Stimulated activated CD8-positive, alpha-beta memory T cell treated with anti-CD3 and anti-CD28 coated beads, Interleukin-12 subunit alpha, Interleukin-12 subunit beta, amount 100 ng/mL, for 4 hours (primary cell): ENCODE measurements around the gene C17orf100.
"Not testable (repeated sequence)": the region's sequence is repeated elsewhere in the genome, so short reads cannot be mapped to it uniquely, and the experiment has no call there.

Experiments
- DNase-seq: peaks from one replicate; pipeline ENCODE4 v3.0.0-alpha.2; 2020; ENCODE audit warnings: low read depth

The C17orf100 gene

DNA sequence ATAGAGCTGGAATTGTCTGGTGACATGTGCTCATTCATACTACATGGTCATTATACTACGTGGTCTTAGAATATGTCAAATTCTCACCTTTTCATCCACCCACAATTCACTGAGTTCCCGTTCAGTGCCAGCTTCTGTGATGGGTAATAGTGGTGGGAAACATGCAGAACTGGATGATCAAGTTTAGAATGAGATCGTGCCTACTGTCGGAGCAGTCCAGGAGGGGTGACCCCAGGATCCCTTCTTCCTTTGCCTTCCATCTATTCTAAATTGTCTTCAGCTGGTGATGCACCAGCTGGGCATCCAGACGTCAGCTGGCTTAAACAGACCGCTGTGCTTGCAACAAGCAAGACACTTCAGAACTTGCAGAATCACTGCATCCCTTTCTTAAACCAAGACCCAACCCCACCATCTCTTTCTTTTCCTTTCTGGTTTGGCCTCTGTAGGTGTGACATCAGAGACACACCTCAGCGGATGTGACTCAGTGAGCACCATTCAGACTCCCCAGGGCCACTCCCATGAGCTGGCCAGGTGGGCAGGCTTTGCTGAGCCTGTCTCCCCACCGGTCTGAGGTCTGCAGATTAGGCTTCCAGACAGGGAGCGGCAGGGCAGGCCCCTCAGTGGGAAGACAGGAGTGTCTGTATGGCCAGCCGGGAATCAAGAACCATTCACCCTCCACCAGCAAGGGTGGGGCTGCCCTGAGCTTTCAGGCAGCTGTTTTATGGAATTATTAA is 18.1 kb downstream of the C17orf100 start:
- DNase-seq = no peak

DNA sequence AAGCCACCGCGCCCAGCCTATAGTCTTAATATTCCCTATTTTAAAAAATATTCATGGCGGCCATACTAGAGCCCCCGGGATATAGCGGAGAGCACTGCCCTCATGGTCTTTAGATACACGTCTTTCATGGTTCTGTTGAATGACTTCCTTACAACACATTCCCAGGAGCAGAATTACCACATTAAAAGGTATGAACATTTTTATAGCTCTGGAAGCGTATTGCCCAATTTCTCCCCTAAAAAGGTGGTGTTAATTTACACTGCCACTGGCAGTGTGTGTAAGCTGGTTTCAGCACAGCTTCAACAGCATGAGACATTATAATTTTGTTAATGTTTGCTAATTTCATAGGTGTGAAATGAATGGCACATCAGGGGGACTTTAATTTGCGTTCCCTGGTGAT is 19.0 kb downstream of the C17orf100 start:
- DNase-seq = no peak

DNA sequence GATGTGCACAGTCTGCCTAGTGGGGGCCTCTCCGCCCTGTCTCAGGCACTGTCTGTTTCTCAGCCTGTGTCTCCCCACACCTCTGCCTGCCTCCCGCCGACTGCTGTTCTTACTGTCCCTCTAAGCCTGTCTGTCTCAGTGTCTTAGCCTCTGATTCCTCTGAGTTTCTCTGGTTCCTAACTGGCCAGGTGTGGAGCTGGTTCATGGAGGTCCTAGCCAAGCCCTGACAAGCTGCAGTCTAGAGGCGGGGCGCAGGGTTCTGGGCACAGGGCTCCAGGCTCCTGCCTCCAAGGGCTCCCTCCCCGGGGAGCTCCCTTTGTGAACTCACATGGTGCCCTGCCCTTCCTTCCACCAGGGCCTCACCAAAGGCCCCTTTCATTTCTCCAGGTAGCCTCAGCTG is 19.4 kb downstream of the C17orf100 start:
- DNase-seq = no peak

DNA sequence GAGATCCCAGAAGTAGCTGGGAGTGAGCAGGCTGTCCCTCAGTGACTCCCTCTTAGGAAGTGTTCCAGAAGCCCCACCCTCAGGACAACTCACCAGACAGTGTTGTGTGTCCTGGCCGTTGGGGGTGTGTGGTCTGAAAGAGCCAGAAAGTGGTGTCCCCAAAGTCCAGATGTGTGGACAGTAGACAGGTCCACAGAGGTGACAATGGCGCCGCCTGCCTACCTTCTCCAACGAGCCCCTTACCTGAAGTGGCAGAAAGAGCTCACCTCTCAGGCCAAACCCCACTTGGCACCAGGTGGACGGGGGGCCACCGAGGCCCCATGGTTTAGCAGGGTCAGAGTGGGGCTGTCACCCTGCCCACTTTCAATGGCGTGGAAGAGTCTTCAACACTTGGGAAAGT is 19.9 kb downstream of the C17orf100 start:
- no peak for DNase-seq

DNA sequence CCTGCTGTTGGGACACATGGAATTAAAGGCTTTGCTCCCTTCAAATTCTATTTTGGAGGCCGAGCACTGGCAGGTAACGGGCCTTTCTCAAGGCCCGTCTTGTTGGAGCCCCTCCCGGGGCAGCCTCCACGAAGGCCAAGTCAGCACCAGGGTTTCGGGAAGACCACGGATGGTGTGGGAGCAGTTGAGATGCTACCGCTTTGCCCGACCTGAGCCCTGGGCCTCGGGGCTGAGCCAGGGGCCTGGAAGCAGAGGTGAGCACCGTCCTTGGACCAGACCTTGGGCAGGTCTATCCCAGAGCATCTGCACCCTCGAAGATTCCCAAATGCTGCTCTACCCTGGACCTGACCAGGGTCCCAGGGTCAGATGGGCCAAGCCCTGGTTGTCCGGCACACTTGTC is 23.0 kb downstream of the C17orf100 start:
- no peak for DNase-seq

DNA sequence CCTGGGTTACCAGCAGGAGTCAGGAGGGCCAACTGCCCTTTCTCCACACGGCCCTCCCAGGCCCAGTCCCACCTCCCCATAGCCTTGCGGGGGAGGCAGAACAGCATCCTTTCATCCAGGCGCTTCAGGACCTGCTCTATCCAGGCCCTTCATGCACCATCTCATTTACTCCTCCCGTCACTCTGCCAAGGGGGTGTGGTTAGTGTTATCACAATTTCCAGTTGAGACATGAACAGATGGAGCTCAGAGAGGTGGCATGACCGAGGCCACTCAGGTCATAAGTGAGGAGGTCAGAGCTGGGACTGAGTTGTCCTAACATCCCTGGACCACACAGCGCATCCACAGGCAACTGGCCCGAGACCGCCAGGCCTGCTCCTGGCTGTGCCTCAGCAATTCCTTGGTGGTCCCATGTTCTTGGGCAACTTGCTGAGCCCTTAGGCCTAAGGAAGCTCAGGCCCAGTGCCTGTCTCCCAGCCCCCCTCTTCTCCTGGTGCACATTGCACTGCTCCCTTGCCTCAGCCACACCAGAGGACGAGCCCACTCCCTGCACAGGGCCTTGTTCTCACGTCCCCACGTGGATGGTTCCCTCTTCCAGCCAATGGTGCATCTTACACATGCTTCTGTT is 23.8 kb downstream of the C17orf100 start:
- DNase-seq = no peak

DNA sequence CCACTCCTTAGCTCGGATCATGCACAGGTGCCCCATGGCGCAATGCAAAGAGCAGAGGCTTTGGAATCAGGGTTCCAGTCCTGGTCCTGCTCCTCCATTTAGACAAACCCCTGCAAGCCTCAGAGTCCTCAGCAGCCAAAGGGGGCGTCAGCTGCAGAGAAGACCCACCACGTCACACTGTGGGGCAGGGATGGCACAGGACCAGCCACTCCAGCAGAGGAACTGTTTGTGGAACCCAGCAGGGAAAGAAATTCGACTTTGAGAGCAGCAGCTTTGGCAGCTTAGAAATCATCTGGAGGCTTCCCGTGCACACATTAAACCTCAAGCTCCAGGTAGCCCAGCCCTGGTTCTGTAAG is 25.2 kb downstream of the C17orf100 start:
- DNase-seq = no peak

DNA sequence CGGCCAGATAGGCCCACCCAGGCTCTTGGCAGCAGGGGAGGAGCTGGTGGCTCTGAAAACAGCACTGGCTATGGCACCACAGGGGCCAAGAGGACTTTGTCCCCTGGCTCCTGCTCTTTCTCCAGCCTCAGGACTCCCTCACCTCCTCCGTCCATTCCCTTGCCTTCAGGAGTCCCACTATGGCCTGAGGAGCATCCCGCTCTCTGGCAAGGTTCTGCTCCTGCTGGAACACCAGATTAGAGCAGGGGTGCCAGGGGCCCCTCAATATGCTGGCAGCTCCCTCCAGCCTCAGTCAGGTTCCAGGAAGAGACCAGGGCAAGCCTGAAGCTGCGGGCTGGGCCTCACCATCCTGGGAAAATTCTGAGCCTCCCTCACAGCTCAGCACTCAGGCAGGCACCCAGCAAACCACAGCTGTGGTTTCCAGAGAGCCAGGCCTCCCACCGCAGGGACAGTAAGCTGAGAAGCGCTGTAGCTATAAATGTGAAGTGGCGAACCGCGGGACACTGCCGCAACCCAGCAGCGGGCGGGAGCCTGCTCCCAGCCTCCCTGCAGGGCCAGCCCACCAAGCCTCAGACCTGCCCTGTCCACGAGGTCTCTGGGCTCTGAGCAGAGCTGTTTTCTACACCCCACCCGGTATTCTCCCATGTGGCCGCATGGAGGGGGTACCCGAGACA is 25.7 kb downstream of the C17orf100 start:
- DNase-seq = no peak

DNA sequence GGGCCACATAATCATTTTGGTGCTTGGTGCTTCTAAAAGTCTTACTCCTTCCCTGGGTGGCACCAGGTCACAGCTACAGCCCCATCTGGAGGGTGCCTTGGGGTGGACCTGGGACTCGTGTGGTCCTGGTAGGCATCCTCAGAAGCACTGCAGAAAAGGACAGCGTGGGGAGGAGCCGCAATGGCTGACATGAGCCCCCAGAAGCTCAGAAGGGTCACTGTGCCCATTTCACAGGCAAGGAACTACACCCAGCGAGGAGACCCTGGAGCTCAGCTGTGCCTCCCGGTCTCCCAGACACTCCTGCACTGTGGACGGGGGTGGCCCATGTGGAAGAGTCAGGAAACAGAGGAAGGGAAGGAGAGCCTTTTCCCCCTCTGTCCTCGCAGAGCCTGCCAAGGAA is 26.4 kb downstream of the C17orf100 start:
- DNase-seq = no peak

DNA sequence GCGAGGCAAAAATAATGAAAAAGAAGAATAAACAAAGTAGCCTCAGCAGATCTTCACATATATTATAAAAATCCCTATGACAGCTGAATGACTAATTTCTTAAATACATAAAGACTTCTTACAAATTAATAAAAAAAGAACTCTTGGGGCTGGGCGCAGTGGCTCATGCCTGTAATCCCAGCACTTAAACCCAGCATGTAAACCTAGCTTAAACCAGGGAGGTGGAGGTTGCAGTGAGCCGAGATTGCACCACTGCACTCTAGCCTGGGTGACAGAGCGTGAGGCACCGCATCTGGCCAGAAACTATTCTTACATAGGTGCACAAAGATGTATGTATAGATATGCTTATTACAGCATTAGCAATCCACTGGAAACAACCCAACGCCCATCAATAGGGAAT is 27.7 kb downstream of the C17orf100 start:
- DNase-seq = no peak

DNA sequence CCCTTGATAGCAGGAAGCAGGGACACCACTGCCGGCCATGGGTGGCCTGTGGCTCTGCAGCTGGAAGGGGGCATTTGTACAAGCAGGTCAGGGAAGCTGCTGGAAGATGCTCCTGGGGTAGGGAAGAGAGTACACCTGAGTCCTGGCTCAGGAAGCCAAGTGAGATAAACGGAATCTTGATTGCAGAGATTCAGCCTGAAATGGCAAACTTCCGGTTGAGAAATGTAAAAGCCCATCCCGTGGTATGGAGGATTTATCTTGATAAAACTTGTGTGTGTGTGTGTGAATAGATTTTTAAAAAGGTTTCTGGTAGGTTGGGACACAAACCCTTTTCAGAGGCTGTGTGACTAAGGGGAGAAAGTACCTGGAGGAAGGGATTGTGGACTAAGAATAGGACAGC is 29.6 kb downstream of the C17orf100 start:
- DNase-seq = no peak

DNA sequence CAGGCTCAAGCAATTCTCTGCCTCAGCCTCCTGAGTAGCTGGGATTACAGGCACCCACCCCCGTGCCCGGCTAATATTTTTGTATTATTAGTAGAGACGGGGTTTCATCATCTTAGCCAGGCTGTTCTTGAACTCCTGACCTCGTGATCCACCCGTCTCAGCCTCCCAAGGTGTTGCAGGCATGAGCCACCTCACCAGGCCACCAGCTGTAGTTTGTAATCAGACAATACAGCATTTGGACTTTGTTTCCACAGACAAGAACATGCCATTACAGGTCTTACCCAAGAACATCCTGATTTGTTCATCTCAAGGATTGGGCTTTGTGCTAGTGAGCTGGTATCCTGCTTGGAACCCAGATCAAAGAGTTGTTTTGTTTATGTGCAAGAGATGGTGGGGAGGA is 30.1 kb downstream of the C17orf100 start:
- DNase-seq = no peak

DNA sequence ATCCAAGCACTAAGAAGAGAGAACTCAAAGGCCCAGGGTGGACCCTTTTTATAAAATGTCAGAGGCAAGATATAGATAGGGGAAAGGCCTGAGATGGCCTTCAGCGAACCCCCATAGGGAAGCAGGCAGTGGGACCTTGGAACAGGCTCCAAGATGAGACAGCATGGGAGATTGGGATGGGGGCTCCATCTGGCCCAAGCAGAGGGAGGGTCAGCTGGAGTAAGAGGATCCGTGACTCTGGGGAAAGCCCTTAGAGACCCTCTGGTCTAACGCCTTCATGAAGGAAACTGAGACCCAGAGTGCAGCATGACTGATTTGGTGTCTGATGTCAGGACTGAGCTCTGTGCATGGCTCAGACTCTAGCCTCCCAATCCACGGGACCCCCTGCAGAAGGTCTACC is 30.8 kb downstream of the C17orf100 start:
- DNase-seq = no peak

DNA sequence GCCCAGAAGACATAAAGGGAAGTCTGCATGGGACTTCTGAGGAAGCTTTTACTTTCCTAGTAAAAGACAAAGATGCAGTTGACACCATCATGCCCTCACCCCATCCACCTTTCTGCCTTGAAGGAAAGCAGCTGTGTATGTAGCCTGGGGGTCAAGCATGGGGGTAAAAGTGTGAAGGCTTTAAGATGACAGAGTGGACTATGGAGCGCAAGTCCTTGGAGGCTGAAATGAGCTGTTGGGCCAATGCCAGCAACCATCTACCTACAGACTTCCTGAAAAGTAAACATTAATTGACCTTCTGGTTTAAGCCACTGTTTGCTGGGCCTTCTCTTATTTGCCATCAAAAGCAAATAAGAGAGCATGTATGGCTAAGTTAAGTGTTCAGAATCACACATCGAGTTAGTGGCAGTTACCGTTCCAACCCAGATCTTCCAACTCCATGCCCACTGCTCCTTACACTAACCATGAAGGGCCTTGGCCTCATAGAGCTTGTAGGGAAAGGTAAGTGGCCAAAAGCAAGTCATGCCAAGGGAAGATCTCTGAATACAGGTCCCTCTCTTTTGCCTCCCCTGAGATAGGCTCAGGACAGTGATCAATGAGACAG is 31.6 kb downstream of the C17orf100 start:
- no peak for DNase-seq

DNA sequence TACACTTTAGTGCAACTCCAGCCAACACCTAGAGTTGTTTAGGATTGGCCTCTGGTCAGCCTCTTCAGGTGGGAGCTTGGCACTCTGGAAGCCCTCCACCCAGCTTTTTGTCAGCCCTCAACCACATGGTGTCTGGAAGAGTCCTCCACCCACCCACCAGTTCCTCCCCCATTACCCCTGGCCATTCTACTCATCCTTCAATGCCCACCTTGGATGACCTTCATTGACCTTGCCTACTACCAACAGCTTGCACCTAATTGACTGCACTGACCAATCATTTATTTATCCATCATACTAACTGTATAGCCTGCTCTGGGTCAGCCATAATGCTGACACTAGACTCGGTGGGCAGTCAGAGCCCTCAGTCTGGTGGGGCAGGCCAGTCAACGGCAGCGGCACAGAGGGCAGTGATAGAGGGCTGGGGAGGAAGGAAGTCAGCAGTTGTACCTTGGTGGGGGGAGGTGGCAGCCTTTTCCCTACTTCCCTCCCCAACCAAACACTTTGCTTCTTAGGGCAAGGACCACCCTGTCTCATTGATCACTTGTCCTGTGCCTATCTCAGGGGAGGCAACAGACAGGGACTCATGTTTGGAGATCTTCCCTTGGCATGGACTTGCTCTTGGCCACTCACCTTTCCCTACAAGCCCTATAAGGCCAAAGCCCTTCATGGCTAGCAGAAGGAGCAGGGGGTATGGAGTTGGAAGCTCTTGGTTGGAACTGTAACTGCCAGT is 32.3 kb downstream of the C17orf100 start:
- no peak for DNase-seq

DNA sequence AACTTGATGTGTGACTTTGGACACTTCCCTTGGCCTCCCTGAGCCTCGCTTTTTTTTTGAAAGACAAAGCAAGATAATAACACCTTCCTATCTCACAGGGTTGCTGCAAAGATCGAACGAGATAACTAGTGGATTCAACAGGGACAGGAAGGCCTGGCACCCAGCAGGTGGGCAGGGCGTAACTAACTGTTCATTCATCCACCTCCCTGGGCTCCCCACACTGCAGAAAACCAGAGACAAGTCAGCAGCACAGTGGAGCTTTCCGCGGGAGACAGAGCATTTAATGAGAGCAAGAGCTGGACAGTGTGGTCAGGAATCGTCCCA is 32.9 kb downstream of the C17orf100 start:
- no peak for DNase-seq

DNA sequence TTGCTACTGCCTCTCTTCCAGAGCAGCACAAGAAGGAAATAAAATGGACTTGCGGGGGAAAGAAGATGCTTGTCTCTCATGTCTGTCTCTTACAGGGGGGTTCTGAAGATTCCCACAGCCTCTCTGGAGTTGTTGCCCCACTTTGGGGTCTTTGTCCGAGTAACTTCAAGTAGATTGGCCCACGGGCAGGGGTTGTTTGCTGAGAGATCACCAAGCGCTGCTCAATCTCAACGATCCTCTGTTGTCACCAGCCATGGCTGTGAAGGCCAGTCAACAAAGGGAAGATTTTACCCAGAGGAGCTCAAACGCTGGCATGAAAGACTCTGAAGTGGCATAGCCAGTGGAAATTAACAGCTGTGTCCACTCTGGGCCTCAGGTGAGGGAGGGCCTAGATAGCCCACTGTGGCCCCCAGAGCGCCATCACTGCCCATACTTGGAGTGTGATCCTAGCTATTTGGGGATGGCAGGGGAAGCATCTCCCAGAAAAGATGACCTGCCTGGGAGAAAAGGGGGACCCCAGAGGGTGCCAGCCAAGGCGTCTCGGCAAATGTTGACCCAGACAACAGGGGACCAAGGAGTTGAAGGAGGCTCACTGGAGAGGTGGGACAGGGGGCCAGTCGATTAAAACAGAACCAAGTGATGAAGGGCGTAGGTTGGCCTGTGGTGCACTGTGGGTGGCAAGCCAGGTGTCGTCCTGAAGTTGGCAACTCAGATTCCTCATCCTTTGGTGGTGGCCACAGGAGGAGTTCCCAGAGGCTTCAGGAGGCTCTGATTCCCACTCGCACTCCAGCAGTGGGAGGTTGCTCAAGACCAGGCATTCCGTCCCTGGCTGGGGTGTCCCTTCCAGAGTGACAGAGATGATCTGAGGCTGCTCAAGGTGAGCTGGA is 33.6 kb downstream of the C17orf100 start:
- DNase-seq = no peak

DNA sequence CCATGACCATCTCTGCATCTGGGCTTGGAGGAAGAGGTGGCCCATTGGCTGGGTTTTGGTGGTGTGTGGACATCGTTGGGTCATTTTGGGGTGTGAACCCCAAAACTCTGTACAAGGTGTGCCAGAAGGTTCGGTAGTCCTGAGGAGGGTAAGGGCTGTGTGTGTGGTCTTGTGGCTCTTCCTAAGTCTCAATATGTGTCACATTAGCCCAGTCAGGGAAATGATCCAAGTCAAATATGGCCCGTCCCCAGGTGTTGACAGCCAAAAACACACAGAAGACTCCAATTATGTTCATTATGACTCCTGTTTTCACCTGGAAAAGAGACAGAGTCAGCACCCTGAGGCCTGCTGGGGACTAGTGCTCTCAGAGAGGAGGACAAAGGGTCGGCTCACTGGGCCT is 34.5 kb downstream of the C17orf100 start:
- no peak for DNase-seq

DNA sequence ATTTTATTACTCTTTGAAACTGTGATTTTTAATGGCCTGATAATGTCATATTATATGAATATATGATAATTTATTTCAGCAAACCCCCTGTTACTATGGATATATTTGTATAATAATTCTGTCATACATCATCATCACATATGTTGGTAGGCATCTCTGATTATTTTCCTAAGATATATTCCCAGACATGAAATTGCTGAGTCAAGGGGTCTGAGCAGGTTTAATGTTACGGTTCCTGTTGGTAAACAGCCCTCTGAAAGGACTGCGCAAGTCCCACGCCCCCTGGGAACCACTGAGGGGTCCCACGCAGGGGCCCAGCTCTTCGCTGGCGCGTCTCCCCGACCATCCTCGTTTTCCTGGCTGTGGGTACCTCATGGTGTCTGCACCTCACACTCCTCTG is 37.4 kb downstream of the C17orf100 start:
- DNase-seq = no peak

DNA sequence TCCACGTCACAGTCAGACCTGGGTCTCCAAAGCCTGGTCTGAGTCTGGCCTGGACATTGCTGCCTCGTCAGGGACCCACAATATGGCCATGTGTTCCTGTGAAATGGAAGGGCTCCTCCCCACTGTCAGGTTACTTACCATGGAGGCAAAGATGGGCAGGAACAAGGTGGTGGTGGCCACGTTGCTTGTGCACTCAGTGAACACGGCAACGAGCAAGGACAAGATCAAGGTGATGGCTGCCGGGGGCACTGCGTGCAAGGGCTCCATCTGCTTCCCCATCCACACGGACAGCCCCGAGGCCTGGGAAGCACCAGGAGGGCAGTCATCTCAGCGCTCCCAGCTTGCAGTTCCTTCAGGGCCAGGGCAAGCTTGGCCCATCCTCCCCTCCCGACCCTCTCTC is 39.1 kb downstream of the C17orf100 start:
- no peak for DNase-seq

DNA sequence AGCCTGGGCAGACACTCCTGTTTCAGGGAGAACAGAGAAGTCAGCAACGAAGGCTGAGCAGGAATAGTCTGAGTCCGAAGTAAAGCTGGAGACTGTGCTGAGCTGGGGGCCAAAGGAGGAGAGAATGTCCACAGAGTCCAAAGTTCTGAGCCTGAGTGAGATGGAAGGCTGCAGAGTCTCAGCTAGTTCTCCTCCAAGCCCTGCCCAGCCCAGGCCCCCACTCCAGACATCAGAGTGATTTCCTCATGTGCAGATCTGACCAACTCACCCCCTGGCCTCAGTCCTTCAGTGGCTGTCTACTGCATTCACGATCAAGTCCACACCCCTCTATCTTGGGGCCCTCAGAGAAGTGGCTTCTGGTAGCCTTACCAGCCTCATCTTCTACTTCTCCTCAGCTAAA is 40.0 kb downstream of the C17orf100 start:
- DNase-seq = no peak

DNA sequence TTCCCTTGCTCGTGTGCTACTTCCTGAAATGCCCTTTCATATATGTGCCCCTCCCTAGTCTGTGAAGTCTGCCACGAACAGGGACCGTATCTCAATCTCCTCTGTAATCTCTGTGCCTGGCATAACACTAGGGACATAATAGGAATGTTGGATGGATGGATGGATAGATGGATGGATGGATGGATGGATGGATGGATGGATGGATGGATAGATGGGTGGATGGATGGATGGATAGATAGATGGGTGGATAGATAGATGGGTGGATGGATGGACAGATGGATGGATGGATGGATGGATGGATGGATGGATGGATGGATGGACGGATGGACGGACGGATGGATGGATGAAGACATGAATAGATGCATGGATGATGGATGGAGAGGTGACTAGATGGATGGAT is 40.4 kb downstream of the C17orf100 start:
- not testable (repeated sequence) for DNase-seq
